PC-3 (cell line): ENCODE data around the gene ANTXR1.

Experiments used
- EZH2 ChIP-seq: fragments of 300-600 bp; sonication (generic); IDR thresholded peaks from one replicate; pipeline ENCODE4 v1.6.1; 2017; ENCODE audit warnings: antibody characterized with exemption, mild to moderate bottlenecking, low read length; ENCODE audit not compliant: unreplicated experiment
- EZH2phosphoT487 ChIP-seq: fragments of 300-600 bp; sonication (generic); IDR thresholded peaks from 2 replicates; pipeline ENCODE4 v1.6.1; 2018; ENCODE audit warnings: mild to moderate bottlenecking, antibody characterized with exemption, low read length, borderline replicate concordance
- TF ChIP-seq, protein P1 (sequence below): fragments of 300-600 bp; sonication (generic); conservative IDR thresholded peaks from 2 replicates; pipeline ENCODE4 v1.5.1; 2017; ENCODE audit warnings: antibody characterized with exemption, low read depth, mild to moderate bottlenecking, low read length

DNA sequence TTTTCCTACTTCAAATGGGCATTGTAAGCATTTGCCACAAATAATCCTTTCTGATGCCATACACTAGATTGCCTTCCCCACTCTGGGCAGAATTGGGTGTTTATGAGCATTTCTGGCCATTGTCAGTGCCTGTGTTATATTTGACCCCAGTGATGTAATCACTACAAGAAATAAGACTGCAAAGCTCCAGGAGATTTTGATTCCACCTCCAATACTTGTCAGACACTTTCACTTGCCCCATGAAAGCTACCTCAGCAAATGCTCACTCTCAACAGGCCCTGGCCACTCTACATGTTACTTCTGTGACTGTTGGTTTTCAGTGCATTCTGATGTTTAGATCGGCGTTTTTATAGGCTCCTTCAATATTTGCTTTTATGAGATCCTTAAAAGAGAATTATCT is 239.0 kb downstream of the ANTXR1 start:
- TF ChIP-seq, protein P1, sequence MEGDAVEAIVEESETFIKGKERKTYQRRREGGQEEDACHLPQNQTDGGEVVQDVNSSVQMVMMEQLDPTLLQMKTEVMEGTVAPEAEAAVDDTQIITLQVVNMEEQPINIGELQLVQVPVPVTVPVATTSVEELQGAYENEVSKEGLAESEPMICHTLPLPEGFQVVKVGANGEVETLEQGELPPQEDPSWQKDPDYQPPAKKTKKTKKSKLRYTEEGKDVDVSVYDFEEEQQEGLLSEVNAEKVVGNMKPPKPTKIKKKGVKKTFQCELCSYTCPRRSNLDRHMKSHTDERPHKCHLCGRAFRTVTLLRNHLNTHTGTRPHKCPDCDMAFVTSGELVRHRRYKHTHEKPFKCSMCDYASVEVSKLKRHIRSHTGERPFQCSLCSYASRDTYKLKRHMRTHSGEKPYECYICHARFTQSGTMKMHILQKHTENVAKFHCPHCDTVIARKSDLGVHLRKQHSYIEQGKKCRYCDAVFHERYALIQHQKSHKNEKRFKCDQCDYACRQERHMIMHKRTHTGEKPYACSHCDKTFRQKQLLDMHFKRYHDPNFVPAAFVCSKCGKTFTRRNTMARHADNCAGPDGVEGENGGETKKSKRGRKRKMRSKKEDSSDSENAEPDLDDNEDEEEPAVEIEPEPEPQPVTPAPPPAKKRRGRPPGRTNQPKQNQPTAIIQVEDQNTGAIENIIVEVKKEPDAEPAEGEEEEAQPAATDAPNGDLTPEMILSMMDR, result no peak
- TF ChIP-seq EZH2 (no peak), EZH2phosphoT487 (no peak)
